Peyer's patch (tissue), 4 donors: ENCODE results near the gene FAM227A. TPM values are rescaled to one million over a fixed set of nuclear protein-coding genes. Genes with fewer than 3 reads are reported as not detected.
A peak's percentile ranks its signal among the peaks of the same experiment; 100 is the strongest.

Experiments
- DNase-seq, 3 donors: peaks; one replicate each; pipeline ENCODE4 v3.0.0-alpha.2; 2017 to 2019
- H3K27ac ChIP-seq, 4 donors: fragments of 200-600 bp; sonication (generic); one replicate each; pipeline ENCODE4 v1.5.1; 2016 to 2019
- H3K27me3 ChIP-seq, 2 donors: fragments of 200-600 bp; sonication (generic); one replicate each; pipeline ENCODE4 v1.5.1; 2019
- H3K36me3 ChIP-seq, 3 donors: fragments of 200-600 bp; sonication (generic); one replicate each; pipeline ENCODE4 v1.5.1; 2016 to 2019
- H3K4me1 ChIP-seq, 4 donors: fragments of 200-600 bp; sonication (generic); one replicate each; pipeline ENCODE4 v1.5.1; 2016 to 2019
- H3K4me3 ChIP-seq, 4 donors: fragments of 200-600 bp; sonication (generic); 1 replicate in 3 of 4; 2 replicates in 1 of 4; pipeline ENCODE4 v1.5.1; 2016 to 2019; ENCODE audit warnings: mild to moderate bottlenecking in 1 of 4
- H3K9me3 ChIP-seq, 4 donors: fragments of 200-600 bp; sonication (generic); one replicate each; pipeline ENCODE4 v1.5.1; 2016 to 2019; ENCODE audit warnings: mild to moderate bottlenecking in 1 of 4
- POLR2A ChIP-seq, 2 donors: fragments of 450-650 bp; IDR thresholded peaks; one replicate each; pipeline ENCODE4 v1.5.1; 2017; ENCODE audit warnings: antibody characterized with exemption in 2 of 2, mild to moderate bottlenecking in 2 of 2, moderate library complexity in 2 of 2
- total RNA-seq, 4 donors: library from RNA; depleted of rRNA; stranded (reverse); fragments of >200 nt; gene quantifications; one replicate each; pipeline ENCODE4 v1.1.0, GENCODE V29; 2016
- TF ChIP-seq, protein P1 (sequence below), 6 experiments: fragments of 450-650 bp in 4 of 6; fragments of 200-600 bp in 2 of 6; sonication (generic) in 1 of 6; IDR thresholded peaks; one replicate each; pipeline ENCODE4 v1.5.1; 2017 to 2019; ENCODE audit warnings: antibody characterized with exemption in 6 of 6, mild to moderate bottlenecking in 3 of 6, moderate library complexity in 1 of 6

Gene FAM227A
- total RNA-seq, 4 donors from 2014 or later: 2.6 to 18.2 TPM; not detected in 2

DNA sequence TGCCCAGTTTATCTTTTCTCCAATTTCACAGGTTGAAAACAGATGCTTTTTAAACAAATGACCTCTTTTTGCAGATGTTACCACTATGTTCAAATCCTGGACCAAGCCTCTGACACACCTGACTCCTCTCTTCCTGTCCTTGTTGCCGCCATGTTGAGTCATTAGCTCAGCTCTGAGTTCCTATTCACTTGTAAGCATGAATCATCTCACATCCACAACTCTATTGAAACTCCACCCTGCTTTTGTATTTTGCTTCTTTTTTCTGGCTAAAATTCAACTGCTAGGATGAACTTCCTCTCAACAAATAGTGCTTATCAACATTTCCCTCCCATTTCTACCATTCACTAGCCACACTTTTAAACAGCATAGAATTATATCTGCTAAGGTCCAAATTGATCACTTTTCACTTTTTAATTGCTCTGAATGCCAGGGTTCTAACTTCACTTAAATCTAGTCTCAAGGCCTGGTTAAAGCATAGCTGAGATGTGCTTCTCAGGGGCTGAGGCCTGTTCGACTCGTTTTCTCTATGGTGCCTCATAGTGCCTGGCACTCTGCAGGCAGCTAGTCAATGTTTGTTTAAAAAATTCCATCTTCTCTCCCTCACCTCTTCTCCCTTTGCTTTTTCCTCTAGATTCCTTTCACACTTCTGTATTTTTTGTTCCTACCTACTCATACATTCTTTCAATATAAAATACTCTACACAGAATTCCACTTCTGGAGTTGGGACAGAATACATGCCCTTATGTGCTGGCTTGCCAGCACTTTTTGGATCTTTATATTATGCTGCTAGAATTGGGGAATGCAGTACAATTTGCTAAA lies 40.6 kb upstream of the FAM227A start:
- Histone ChIP-seq H3K36me3 (peaks cover 0 to 7% (median 0%) of the 10 kb centered on the region in 3 donors), H3K4me3 (peak overlapping the region in 2 of 4 donors; percentile 68 to 90), H3K9me3 (no peaks in the 10 kb centered on the region), H3K4me1 (peaks cover 0 to 67% (median 6%) of the 10 kb centered on the region in 4 donors), H3K27me3 (no peaks in the 10 kb centered on the region), H3K27ac (peak overlapping the region in 3 of 4 donors; percentile 75 to 100 (median 93))
- TF ChIP-seq POLR2A (IDR thresholded peaks at IDR 0.05): peak in 1 of 2 donors; percentile 49
- TF ChIP-seq, protein P1, sequence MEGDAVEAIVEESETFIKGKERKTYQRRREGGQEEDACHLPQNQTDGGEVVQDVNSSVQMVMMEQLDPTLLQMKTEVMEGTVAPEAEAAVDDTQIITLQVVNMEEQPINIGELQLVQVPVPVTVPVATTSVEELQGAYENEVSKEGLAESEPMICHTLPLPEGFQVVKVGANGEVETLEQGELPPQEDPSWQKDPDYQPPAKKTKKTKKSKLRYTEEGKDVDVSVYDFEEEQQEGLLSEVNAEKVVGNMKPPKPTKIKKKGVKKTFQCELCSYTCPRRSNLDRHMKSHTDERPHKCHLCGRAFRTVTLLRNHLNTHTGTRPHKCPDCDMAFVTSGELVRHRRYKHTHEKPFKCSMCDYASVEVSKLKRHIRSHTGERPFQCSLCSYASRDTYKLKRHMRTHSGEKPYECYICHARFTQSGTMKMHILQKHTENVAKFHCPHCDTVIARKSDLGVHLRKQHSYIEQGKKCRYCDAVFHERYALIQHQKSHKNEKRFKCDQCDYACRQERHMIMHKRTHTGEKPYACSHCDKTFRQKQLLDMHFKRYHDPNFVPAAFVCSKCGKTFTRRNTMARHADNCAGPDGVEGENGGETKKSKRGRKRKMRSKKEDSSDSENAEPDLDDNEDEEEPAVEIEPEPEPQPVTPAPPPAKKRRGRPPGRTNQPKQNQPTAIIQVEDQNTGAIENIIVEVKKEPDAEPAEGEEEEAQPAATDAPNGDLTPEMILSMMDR (IDR thresholded peaks at IDR 0.05): no peak
- DNase-seq: peak in 1 of 3 donors; percentile 62

DNA sequence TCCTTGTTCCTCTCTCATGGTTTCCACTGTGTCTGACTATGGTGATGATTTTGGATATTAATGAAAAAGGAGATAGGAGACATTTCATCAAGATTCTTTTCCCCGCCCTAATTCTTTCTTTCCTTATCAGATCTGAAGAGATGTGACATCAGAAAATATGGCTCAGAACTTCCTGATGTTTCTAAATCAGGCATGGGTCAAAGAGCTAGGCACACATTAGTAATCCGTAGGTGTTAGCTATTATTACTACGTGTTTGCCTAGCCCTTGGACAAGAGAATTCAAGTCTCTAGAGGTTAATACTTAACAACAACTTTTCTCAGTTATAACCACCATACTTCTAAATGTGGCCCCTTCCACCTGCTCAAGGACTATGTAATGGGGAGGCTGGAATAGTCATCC lies 38.7 kb upstream of the FAM227A start:
- peaks cover 0 to 9% (median 0%) of the 10 kb centered on the region in 3 donors for H3K36me3 ChIP-seq
- no peak for DNase-seq
- H3K4me1 ChIP-seq: peaks cover 0 to 71% (median 6%) of the 10 kb centered on the region in 4 donors
- no peak overlapping the region for H3K4me3 ChIP-seq
- no peaks in the 10 kb centered on the region for H3K27me3 ChIP-seq
- TF ChIP-seq, protein P1 (IDR thresholded peaks at IDR 0.05): no peak
- peak; percentile 34 to 84 for TF ChIP-seq POLR2A (IDR thresholded peaks at IDR 0.05)
- peak overlapping the region in 3 of 4 donors; percentile 75 to 100 (median 93) for H3K27ac ChIP-seq
- no peaks in the 10 kb centered on the region for H3K9me3 ChIP-seq

DNA sequence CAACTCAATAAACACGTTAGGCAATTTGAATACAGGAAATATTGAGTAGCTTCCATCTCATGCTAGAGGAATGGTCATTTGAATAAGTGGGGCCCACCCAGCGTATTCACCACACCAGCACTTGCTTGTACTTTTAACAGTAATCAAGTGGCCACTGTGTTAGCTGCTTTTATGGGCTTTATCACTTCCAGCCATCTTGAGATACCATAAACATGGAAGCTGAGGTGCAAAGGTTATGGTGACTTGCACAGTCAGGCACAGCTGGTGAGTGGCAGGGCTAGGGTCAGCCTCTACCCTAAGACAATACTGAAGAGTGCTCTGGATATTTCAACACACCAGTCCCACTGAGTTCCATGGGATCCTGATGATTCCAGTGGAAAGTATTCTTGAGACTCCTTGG lies 37.9 kb upstream of the FAM227A start:
- H3K27ac ChIP-seq: peak overlapping the region in 3 of 4 donors; percentile 75 to 100 (median 93)
- H3K4me3 ChIP-seq: peak overlapping the region in 2 of 4 donors; percentile 15 to 20
- peak; percentile 51 to 93 for TF ChIP-seq POLR2A (IDR thresholded peaks at IDR 0.05)
- TF ChIP-seq, protein P1 (IDR thresholded peaks at IDR 0.05): no peak
- peak in 2 of 3 donors; percentile 70 to 83 for DNase-seq
- no peaks in the 10 kb centered on the region for H3K9me3 ChIP-seq
- peaks cover 0 to 12% (median 0%) of the 10 kb centered on the region in 3 donors for H3K36me3 ChIP-seq
- no peaks in the 10 kb centered on the region for H3K27me3 ChIP-seq
- H3K4me1 ChIP-seq: peaks cover 0 to 67% (median 4%) of the 10 kb centered on the region in 4 donors

DNA sequence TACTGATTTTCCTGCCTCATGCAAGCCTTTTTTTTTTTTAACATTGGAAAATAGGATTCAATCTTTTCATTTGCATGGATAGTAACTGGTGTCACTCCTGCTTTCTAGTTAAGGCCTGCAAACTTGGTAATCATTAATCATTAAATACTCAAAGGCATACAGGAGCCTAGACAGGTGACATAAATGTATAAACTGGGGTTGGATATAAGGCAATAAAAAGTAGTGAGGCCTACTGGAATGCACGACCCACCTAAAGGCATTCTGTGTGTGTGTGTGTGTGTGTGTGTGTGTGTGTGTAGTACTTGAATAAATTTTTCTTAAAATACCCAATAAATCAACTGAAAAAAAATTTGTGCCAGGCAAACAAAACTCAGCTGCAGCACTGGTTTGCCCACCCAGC lies 33.5 kb upstream of the FAM227A start:
- H3K4me3 ChIP-seq: no peak overlapping the region
- no peaks in the 10 kb centered on the region for H3K9me3 ChIP-seq
- H3K4me1 ChIP-seq: peaks cover 0 to 27% (median 0%) of the 10 kb centered on the region in 4 donors
- no peak for TF ChIP-seq POLR2A (IDR thresholded peaks at IDR 0.05)
- TF ChIP-seq, protein P1 (IDR thresholded peaks at IDR 0.05): no peak
- peak overlapping the region in 1 of 4 donors; percentile 58 for H3K27ac ChIP-seq
- no peak for DNase-seq
- no peaks in the 10 kb centered on the region for H3K27me3 ChIP-seq
- peaks cover 0 to 55% (median 0%) of the 10 kb centered on the region in 3 donors for H3K36me3 ChIP-seq

DNA sequence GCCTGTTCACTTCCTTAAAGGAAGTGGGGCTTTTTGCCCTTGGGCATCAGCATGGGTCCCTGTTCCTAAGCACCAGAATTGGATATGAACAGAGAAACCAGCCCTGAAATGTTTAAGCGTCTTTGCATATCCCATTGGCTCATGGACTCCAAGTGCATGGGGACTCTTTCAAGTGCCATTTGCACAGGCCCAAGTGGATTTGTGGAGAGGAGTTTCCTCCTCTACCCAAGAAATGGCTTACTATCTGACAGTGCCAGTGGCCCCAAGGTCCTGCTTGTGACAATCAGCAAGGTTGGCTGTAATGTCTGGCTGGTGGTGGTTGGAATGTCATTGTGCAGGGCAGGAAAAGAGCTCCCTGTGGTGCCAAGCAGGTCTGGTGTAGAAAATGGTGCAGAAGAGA lies 29.6 kb upstream of the FAM227A start:
- H3K27ac ChIP-seq: no peak overlapping the region
- H3K36me3 ChIP-seq: peaks cover 0 to 60% (median 0%) of the 10 kb centered on the region in 3 donors
- H3K9me3 ChIP-seq: no peaks in the 10 kb centered on the region
- H3K4me1 ChIP-seq: peaks cover 3 to 15% (median 5%) of the 10 kb centered on the region in 4 donors
- no peaks in the 10 kb centered on the region for H3K27me3 ChIP-seq
- TF ChIP-seq, protein P1 (IDR thresholded peaks at IDR 0.05): no peak
- TF ChIP-seq POLR2A (IDR thresholded peaks at IDR 0.05): no peak
- DNase-seq: no peak
- no peak overlapping the region for H3K4me3 ChIP-seq
